Mammary epithelial cell (primary cell): ENCODE results near the gene FAF1.

Source experiments
- EZH2 ChIP-seq: IDR thresholded peaks from 2 replicates; pipeline ENCODE4 v1.6.1; 2012; ENCODE audit warnings: low read length, inconsistent platforms, borderline replicate concordance
- TF ChIP-seq, protein P1 (sequence below), 2 donors: IDR thresholded peaks in 1 of 2; conservative IDR thresholded peaks in 1 of 2; 2 replicates each; pipeline ENCODE4 v1.5.1; 2011 to 2012; ENCODE audit warnings: inconsistent platforms in 2 of 2, low read length in 2 of 2, mild to moderate bottlenecking in 2 of 2, control low read depth in 1 of 2, low read depth in 1 of 2; ENCODE audit not compliant: insufficient read depth in 1 of 2; ENCODE audit errors: extremely low read depth in 1 of 2

GRCh38 chr1:50970931-50971582, 11.0 kb upstream of the FAF1 start:
- TF ChIP-seq, protein P1, sequence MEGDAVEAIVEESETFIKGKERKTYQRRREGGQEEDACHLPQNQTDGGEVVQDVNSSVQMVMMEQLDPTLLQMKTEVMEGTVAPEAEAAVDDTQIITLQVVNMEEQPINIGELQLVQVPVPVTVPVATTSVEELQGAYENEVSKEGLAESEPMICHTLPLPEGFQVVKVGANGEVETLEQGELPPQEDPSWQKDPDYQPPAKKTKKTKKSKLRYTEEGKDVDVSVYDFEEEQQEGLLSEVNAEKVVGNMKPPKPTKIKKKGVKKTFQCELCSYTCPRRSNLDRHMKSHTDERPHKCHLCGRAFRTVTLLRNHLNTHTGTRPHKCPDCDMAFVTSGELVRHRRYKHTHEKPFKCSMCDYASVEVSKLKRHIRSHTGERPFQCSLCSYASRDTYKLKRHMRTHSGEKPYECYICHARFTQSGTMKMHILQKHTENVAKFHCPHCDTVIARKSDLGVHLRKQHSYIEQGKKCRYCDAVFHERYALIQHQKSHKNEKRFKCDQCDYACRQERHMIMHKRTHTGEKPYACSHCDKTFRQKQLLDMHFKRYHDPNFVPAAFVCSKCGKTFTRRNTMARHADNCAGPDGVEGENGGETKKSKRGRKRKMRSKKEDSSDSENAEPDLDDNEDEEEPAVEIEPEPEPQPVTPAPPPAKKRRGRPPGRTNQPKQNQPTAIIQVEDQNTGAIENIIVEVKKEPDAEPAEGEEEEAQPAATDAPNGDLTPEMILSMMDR (conservative IDR thresholded peaks at IDR 0.05 in 1 of 2, IDR thresholded peaks at IDR 0.05 in 1 of 2; ENCODE audit: extremely low read depth in 1 of 2, insufficient read depth in 1 of 2, low read depth in 1 of 2, low read length in 2 of 2), result no peak
- TF ChIP-seq EZH2, result no peak
